GM19238 (cell line): ENCODE data around the gene SBF1.
"Not testable (repeated sequence)": the region's sequence is repeated elsewhere in the genome, so short reads cannot be mapped to it uniquely, and the experiment has no call there.

ENCODE experiments used
- DNase-seq: peaks from one replicate; pipeline ENCODE4 v3.0.0; 2011; ENCODE audit warnings: low spot score; ENCODE audit not compliant: insufficient read length

SBF1 gene

GRCh38 chr22:50422961-50423815, 51.6 kb downstream of the SBF1 start:
- DNase-seq = no peak

- no peak for DNase-seq
Observed at GRCh38 chr22:50422046-50422445, 52.8 kb downstream of the SBF1 start.

GRCh38 chr22:50420581-50420980, 54.3 kb downstream of the SBF1 start:
- no peak for DNase-seq

GRCh38 chr22:50420015-50420414, 54.8 kb downstream of the SBF1 start:
- DNase-seq = no peak

- no peak for DNase-seq
Observed at GRCh38 chr22:50419116-50419515, 55.7 kb downstream of the SBF1 start.

GRCh38 chr22:50418624-50419023, 56.2 kb downstream of the SBF1 start:
- no peak for DNase-seq

- DNase-seq = no peak
Observed at GRCh38 chr22:50417411-50418210, 57.2 kb downstream of the SBF1 start.

- DNase-seq = no peak
Observed at GRCh38 chr22:50416996-50417395, 57.8 kb downstream of the SBF1 start.

- no peak for DNase-seq
Observed at GRCh38 chr22:50415426-50415825, 59.4 kb downstream of the SBF1 start.

- DNase-seq = no peak
Observed at GRCh38 chr22:50414476-50415248, 60.2 kb downstream of the SBF1 start.

- DNase-seq = not testable (repeated sequence)
Observed at GRCh38 chr22:50408954-50409353, 65.9 kb downstream of the SBF1 start.

- no peak for DNase-seq
Observed at GRCh38 chr22:50408311-50408710, 66.5 kb downstream of the SBF1 start.

- DNase-seq = no peak
Observed at GRCh38 chr22:50406416-50407170, 68.2 kb downstream of the SBF1 start.

GRCh38 chr22:50403701-50404101, 71.1 kb downstream of the SBF1 start:
- no peak for DNase-seq

GRCh38 chr22:50401907-50402306, 72.9 kb downstream of the SBF1 start:
- no peak for DNase-seq

GRCh38 chr22:50400931-50401330, 73.9 kb downstream of the SBF1 start:
- DNase-seq = no peak

- no peak for DNase-seq
Observed at GRCh38 chr22:50400406-50400805, 74.4 kb downstream of the SBF1 start.

- DNase-seq = no peak
Observed at GRCh38 chr22:50399751-50400331, 75.0 kb downstream of the SBF1 start.

GRCh38 chr22:50398831-50399648, 75.8 kb downstream of the SBF1 start:
- DNase-seq = no peak
